Measurements from ENCODE around the gene PSMD2.

- TF ChIP-seq PHF8 (conservative IDR thresholded peaks at IDR 0.05; ENCODE audit: low read depth, low read length), result no peak
- no peak for TF ChIP-seq POLR2A (IDR thresholded peaks at IDR 0.05; ENCODE audit: control extremely low read depth in 1 of 2, low read depth in 2 of 2, low read length in 2 of 2)
- TF ChIP-seq SIX5 (IDR thresholded peaks at IDR 0.05; ENCODE audit: low read depth, low read length), result no peak
- TF ChIP-seq RAD21 (IDR thresholded peaks at IDR 0.05 in 1 of 2, conservative IDR thresholded peaks at IDR 0.05 in 1 of 2; ENCODE audit: low read depth in 2 of 2, low read length in 2 of 2), result no peak
- TF ChIP-seq, protein P1, sequence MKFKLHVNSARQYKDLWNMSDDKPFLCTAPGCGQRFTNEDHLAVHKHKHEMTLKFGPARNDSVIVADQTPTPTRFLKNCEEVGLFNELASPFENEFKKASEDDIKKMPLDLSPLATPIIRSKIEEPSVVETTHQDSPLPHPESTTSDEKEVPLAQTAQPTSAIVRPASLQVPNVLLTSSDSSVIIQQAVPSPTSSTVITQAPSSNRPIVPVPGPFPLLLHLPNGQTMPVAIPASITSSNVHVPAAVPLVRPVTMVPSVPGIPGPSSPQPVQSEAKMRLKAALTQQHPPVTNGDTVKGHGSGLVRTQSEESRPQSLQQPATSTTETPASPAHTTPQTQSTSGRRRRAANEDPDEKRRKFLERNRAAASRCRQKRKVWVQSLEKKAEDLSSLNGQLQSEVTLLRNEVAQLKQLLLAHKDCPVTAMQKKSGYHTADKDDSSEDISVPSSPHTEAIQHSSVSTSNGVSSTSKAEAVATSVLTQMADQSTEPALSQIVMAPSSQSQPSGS (IDR thresholded peaks at IDR 0.05; ENCODE audit: low read length), result no peak
- TF ChIP-seq KDM1A (IDR thresholded peaks at IDR 0.05; ENCODE audit: borderline replicate concordance, low read length), result no peak
- no peak for TF ChIP-seq CTCF (IDR thresholded peaks at IDR 0.05; ENCODE audit: control extremely low read depth in 1 of 3, insufficient read depth in 1 of 3, low read depth in 1 of 3, low read length in 3 of 3)
- no peak for TF ChIP-seq JUND (IDR thresholded peaks at IDR 0.05; ENCODE audit: low read length)
Measured at GRCh38 chr3:184351511-184352148, 52.6 kb downstream of the PSMD2 start.

Measured in H1 (cell line).